ENCODE data around the gene RICTOR.

- TF ChIP-seq CTCF (conservative IDR thresholded peaks at IDR 0.05 in 1 of 2, IDR thresholded peaks at IDR 0.05 in 1 of 2; ENCODE audit: low read depth in 1 of 2, low read length in 2 of 2), result no peak
- no peak for TF ChIP-seq EZH2 (IDR thresholded peaks at IDR 0.05; ENCODE audit: low read length, missing control alignments)
These were observed 146.7 kb downstream of the RICTOR start for GRCh38 chr5:38927470-38927869.
